Peyer's patch (tissue), 4 donors: ENCODE results near the gene SLC6A9.

Experiments used
- CTCF ChIP-seq, 6 experiments: fragments of 450-650 bp in 4 of 6; fragments of 200-600 bp in 2 of 6; sonication (generic) in 1 of 6; IDR thresholded peaks; one replicate each; pipeline ENCODE4 v1.5.1; 2017 to 2019; ENCODE audit warnings: antibody characterized with exemption in 6 of 6, mild to moderate bottlenecking in 3 of 6, moderate library complexity in 1 of 6
- POLR2A ChIP-seq, 2 donors: fragments of 450-650 bp; IDR thresholded peaks; one replicate each; pipeline ENCODE4 v1.5.1; 2017; ENCODE audit warnings: antibody characterized with exemption in 2 of 2, mild to moderate bottlenecking in 2 of 2, moderate library complexity in 2 of 2

GRCh38 chr1:44008259-44008658, 23.0 kb downstream of the SLC6A9 start:
- no peak for TF ChIP-seq CTCF (IDR thresholded peaks at IDR 0.05)
- no peak for TF ChIP-seq POLR2A (IDR thresholded peaks at IDR 0.05)
